ENCODE data around the gene PCDHGB4. TPM values are rescaled to one million over a fixed set of nuclear protein-coding genes. Genes with fewer than 3 reads are reported as not detected.
"Not testable (repeated sequence)": the region's sequence is repeated elsewhere in the genome, so short reads cannot be mapped to it uniquely, and the experiment has no call there.

Gene PCDHGB4
- total RNA-seq, 1 experiment from 2014 or later = 0.07 TPM

DNA sequence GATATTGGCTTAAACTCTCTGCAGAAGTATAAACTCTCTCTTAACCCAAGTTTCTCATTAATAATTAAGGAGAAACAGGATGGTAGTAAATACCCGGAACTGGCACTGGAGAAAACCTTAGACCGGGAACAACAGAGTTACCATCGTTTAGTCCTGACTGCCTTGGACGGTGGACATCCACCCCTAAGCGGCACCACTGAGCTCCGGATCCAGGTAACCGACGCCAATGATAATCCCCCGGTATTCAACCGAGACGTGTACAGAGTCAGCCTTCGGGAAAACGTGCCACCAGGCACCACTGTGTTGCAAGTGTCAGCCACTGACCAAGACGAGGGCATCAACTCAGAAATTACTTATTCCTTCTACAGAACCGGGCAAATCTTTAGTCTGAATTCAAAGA, 11.1 kb downstream of the PCDHGB4 start:
- DNase-seq (ENCODE audit: low spot score) = no peak

DNA sequence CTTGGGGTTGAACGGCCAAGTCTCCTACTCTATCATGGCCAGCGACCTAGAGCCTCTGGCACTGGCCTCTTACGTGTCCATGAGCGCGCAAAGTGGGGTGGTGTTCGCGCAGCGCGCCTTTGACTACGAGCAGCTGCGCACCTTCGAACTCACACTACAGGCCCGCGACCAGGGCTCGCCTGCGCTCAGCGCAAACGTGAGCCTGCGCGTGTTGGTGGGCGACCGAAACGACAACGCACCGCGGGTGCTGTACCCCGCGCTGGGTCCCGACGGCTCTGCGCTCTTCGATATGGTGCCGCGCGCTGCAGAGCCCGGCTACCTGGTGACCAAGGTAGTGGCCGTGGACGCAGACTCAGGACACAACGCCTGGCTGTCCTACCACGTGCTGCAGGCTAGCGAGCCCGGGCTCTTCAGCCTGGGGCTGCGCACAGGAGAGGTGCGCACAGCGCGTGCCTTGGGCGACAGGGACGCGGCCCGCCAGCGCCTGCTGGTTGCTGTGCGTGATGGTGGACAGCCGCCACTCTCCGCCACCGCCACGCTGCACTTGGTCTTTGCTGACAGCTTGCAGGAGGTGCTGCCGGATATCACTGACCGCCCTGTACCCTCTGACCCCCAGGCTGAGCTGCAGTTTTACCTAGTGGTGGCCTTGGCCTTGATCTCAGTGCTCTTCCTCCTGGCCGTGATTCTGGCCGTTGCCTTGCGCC, 12.2 kb downstream of the PCDHGB4 start:
- no peak for DNase-seq (ENCODE audit: low spot score)

- DNase-seq (ENCODE audit: low spot score) = peak; percentile 42
Observed at GRCh38 chr5:141402553-141403243, 15.2 kb downstream of the PCDHGB4 start, which contains the start of gene PCDHGA9. PCDHGA9 (plus strand) TSS chr5:141402778; CDS start chr5:141402953, 175 bp downstream.

GRCh38 chr5:141403387-141403786, 15.9 kb downstream of the PCDHGB4 start:
- no peak for DNase-seq (ENCODE audit: low spot score)

DNA sequence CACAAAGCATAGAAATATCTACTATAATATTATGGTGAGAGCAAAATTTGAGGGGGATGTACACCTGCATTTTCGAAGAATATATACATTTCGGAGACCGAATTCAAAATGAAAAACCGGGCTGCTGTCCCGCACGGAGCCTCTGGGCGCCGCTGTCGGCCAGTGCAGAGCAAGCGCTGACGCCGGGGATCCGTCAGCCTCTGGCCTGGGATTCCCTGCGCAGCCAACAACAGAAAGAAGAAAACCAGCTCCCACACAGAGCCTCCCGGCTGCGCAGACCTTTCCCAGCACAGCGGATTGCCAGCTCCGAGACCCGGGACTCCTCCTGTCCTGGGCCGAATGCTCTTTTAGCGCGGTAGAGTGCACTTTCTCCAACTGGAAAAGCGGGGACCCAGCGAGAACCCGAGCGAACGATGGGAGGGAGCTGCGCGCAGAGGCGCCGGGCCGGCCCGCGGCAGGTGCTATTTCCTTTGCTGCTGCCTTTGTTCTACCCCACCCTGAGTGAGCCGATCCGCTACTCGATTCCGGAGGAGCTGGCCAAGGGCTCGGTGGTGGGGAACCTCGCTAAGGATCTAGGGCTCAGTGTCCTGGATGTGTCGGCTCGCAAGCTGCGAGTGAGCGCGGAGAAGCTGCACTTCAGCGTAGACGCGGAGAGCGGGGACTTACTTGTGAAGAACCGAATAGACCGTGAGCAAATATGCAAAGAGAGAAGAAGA, 20.4 kb downstream of the PCDHGB4 start, which contains the start of gene PCDHGB6:
PCDHGB6 (plus strand) TSS at position 232 of the 716 bp plus-strand sequence; CDS start at position 414, 182 bp downstream.
- DNase-seq (ENCODE audit: low spot score) = not testable (repeated sequence)

- no peak for DNase-seq (ENCODE audit: low spot score)
Observed at GRCh38 chr5:141409598-141410306, 22.3 kb downstream of the PCDHGB4 start.

GRCh38 chr5:141411575-141411974, 24.1 kb downstream of the PCDHGB4 start:
- DNase-seq (ENCODE audit: low spot score) = no peak

GRCh38 chr5:141412854-141413539, 25.5 kb downstream of the PCDHGB4 start, which contains the start of gene PCDHGA10:
PCDHGA10 (plus strand) TSS chr5:141412987; CDS start chr5:141413176, 189 bp downstream.
- peak; percentile 65 for DNase-seq (ENCODE audit: low spot score)

GRCh38 chr5:141413540-141414069, 26.1 kb downstream of the PCDHGB4 start:
- no peak for DNase-seq (ENCODE audit: low spot score)

DNA sequence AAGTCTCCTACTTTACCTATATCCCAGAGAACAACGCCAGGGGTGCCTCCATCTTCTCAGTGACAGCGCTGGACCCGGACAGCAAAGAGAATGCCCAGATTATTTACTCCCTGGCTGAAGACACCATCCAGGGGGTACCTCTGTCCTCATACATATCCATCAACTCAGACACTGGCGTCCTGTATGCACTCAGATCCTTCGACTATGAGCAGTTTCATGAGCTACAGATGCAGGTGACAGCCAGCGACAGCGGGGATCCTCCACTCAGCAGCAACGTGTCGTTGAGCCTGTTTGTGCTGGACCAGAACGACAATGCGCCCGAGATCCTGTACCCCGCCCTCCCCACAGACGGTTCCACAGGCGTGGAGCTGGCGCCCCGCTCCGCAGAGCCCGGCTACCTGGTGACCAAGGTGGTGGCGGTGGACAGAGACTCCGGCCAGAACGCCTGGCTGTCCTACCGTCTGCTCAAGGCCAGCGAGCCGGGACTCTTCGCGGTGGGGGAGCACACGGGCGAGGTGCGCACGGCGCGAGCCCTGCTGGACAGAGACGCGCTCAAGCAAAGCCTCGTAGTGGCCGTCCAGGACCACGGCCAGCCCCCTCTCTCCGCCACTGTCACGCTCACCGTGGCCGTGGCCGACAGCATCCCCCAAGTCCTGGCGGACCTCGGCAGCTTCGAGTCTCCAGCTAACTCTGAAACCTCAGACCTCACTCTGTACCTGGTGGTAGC, 27.2 kb downstream of the PCDHGB4 start:
- not testable (repeated sequence) for DNase-seq (ENCODE audit: low spot score)

DNA sequence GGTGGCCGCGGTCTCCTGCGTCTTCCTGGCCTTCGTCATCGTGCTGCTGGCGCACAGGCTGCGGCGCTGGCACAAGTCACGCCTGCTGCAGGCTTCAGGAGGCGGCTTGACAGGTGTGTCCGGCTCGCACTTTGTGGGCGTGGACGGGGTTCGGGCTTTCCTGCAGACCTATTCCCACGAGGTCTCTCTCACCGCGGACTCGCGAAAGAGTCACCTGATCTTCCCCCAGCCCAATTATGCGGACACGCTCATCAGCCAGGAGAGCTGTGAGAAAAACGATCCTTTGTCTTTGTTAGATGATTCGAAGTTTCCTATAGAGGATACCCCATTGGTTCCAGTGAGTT, 27.7 kb downstream of the PCDHGB4 start:
- not testable (repeated sequence) for DNase-seq (ENCODE audit: low spot score)

GRCh38 chr5:141417494-141418172, 30.1 kb downstream of the PCDHGB4 start, which contains the start of gene PCDHGB7:
PCDHGB7 (plus strand) TSS chr5:141417677; CDS start chr5:141417860, 183 bp downstream.
- DNase-seq (ENCODE audit: low spot score) = peak; percentile 72

- DNase-seq (ENCODE audit: low spot score) = no peak
Observed at GRCh38 chr5:141419074-141419880, 31.8 kb downstream of the PCDHGB4 start.

- no peak for DNase-seq (ENCODE audit: low spot score)
Observed at GRCh38 chr5:141420855-141421488, 33.5 kb downstream of the PCDHGB4 start, which contains the start of gene PCDHGA11. PCDHGA11 (plus strand) TSS chr5:141421051; CDS start chr5:141421228, 177 bp downstream.

DNA sequence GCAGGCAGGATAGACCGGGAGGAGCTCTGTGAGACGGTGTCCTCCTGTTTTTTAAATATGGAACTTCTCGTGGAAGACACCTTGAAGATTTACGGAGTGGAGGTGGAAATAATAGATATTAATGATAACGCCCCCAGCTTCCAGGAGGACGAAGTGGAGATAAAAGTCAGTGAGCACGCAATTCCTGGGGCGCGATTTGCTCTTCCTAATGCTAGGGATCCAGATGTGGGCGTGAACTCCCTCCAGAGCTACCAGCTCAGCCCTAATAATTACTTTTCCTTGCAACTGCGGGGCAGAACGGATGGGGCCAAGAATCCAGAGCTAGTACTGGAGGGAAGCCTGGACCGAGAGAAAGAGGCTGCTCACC, 34.0 kb downstream of the PCDHGB4 start:
- no peak for DNase-seq (ENCODE audit: low spot score)

GRCh38 chr5:141422742-141423291, 35.3 kb downstream of the PCDHGB4 start:
- no peak for DNase-seq (ENCODE audit: low spot score)

DNA sequence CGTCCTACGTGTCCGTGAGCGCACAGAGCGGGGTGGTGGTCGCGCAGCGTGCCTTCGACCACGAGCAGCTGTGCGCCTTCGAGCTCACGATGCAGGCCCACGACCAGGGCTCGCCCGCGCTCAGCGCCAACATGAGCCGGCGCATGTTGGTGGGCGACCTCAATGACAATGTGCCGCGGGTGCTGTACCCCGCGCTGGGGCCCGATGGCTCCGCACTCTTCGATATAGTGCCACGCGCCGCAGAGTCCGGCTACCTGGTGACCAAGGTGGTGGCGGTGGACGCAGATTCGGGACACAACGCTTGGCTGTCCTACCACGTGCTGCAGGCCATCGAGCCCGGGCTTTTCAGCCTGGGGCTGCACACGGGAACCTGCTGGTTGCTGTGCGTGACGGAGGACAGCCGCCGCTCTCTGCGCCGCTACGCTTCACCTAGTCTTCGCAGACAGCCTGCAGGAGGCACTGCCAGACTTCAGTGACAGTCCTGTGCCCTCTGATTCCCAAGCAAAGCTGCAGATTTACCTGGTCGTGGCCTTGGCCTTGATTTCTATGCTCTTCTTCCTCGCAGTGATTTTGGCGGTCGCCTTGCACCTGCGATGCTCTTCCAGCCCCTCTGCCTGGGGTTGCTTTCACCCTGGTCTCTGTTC, 40.4 kb downstream of the PCDHGB4 start:
- no peak for DNase-seq (ENCODE audit: low spot score)

Measured in A172 (cell line).